BJ (cell line): ENCODE data around the gene ZHX3. TPM values are rescaled to one million over a fixed set of nuclear protein-coding genes. Genes with fewer than 3 reads are reported as not detected.
A peak's percentile ranks its signal among the peaks of the same experiment; 100 is the strongest.

Experiments
- CTCF ChIA-PET: fragments of 350-600 bp; formaldehyde crosslinking; extraction: SDS; loops from one replicate; lab custom pipeline; 2021; ENCODE audit warnings: antibody characterized with exemption, inconsistent platforms; lab: Yijun Ruan, JAX
- POLR2A ChIA-PET: fragments of 300-600 bp; sonication (Branson Sonifier 250); formaldehyde crosslinking; extraction: SDS; loops from one replicate; lab custom pipeline; 2021; ENCODE audit warnings: antibody characterized with exemption; lab: Charles Lee
- DNase-seq: peaks from one replicate; pipeline ENCODE4 v3.0.0-alpha.2; 2011; ENCODE audit warnings: low read depth
- H3K27me3 ChIP-seq: 2 replicates; pipeline ENCODE4 v1.6.0; 2011; ENCODE audit warnings: low read length; ENCODE audit not compliant: control insufficient read depth, insufficient read depth
- H3K36me3 ChIP-seq: 2 replicates; pipeline ENCODE4 v1.5.1; 2011; ENCODE audit warnings: low read length; ENCODE audit not compliant: control insufficient read depth, insufficient read depth
- H3K4me3 ChIP-seq: 2 replicates; pipeline ENCODE4 v1.5.1; 2011; ENCODE audit warnings: low read depth, mild to moderate bottlenecking, control low read depth, low read length
- CTCF ChIP-seq: IDR thresholded peaks from 2 replicates; pipeline ENCODE4 v1.5.1; 2011; ENCODE audit warnings: low read depth, mild to moderate bottlenecking, control low read depth, inconsistent platforms, low read length, moderate library complexity; ENCODE audit not compliant: insufficient read depth
- polyA plus RNA-seq: library from polyadenylated mRNA; depleted of rRNA; stranded (reverse); fragments of >200 nt; gene quantifications from 2 replicates; pipeline ENCODE4 v1.2.3, GENCODE V29; 2011

Gene ZHX3
- polyA plus RNA-seq, 1 experiment = 23.9 TPM

- Histone ChIP-seq H3K27me3 (no peaks in the 10 kb centered on the region), H3K4me3 (no peak overlapping the region), H3K36me3 (peaks cover 12% of the 10 kb centered on the region)
- CTCF ChIA-PET = no interaction called here
- no peak for TF ChIP-seq CTCF
- no peak for DNase-seq
- POLR2A ChIA-PET = no interaction called here
Measured at GRCh38 chr20:41178904-41179432, 138.6 kb downstream of the ZHX3 start.

- peaks cover 15% of the 10 kb centered on the region for H3K36me3 ChIP-seq
- CTCF ChIA-PET = interaction anchor here (1.5 to 9.7 kb wide), 2 partner anchors 160 to 216 kb away, joined by 4 to 149 read pairs; partner anchors contain the start of gene LPIN3
- TF ChIP-seq CTCF = no peak
- DNase-seq = no peak
- POLR2A ChIA-PET = no interaction called here
- no peaks in the 10 kb centered on the region for H3K27me3 ChIP-seq
- no peak overlapping the region for H3K4me3 ChIP-seq
Measured at GRCh38 chr20:41178495-41178894, 139.0 kb downstream of the ZHX3 start.

- POLR2A ChIA-PET = no interaction called here
Measured at GRCh38 chr20:41177636-41178035, 139.9 kb downstream of the ZHX3 start.

GRCh38 chr20:41176711-41177552 lies 140.6 kb downstream of the ZHX3 start:
- ChIA-PET POLR2A (no interaction called here), CTCF (interaction anchor here (1.3 to 9.7 kb wide), 4 partner anchors 55 to 214 kb away, joined by 4 to 149 read pairs (median 4); partner anchors contain the start of gene LPIN3)
- H3K4me3 ChIP-seq = no peak overlapping the region
- peaks cover 17% of the 10 kb centered on the region for H3K36me3 ChIP-seq
- no peak for TF ChIP-seq CTCF
- no peak for DNase-seq
- H3K27me3 ChIP-seq = no peaks in the 10 kb centered on the region

More at GRCh38 chr20:41177636-41178035, 139.9 kb downstream of the ZHX3 start:
- peak; percentile 82 for DNase-seq
- no peak for TF ChIP-seq CTCF
- Histone ChIP-seq H3K27me3 (no peaks in the 10 kb centered on the region), H3K4me3 (no peak overlapping the region), H3K36me3 (peaks cover 17% of the 10 kb centered on the region)
- CTCF ChIA-PET = interaction anchor here (0.9 to 9.7 kb wide), 3 partner anchors 10 to 215 kb away, joined by 3 to 149 read pairs (median 4); partner anchors contain the start of gene LPIN3

GRCh38 chr20:41175727-41176330 lies 141.7 kb downstream of the ZHX3 start:
- TF ChIP-seq CTCF = no peak
- DNase-seq = no peak
- H3K4me3 ChIP-seq = no peak overlapping the region
- H3K36me3 ChIP-seq = peaks cover 16% of the 10 kb centered on the region
- POLR2A ChIA-PET = interaction anchor here (0.7 kb wide), 1 partner anchor 58 kb away, joined by 3 read pairs; no protein-coding TSS in a partner anchor
- H3K27me3 ChIP-seq = no peaks in the 10 kb centered on the region
- CTCF ChIA-PET = interaction anchor here (0.7 to 9.7 kb wide), 5 partner anchors 49 to 235 kb away, joined by 3 to 149 read pairs (median 5); partner anchors contain the start of gene LPIN3
